Adrenal gland (tissue), 5 donors: ENCODE data around the gene FAT2.

ENCODE experiments used
- POLR2A ChIP-seq, 2 donors: fragments of 450-650 bp; IDR thresholded peaks; one replicate each; pipeline ENCODE4 v1.6.1; 2017; ENCODE audit warnings: antibody characterized with exemption in 2 of 2, mild to moderate bottlenecking in 2 of 2, moderate library complexity in 1 of 2
- TF ChIP-seq, protein P1 (sequence below), 6 experiments: fragments of 450-650 bp in 4 of 6; fragments of 200-600 bp in 2 of 6; sonication (generic) in 1 of 6; IDR thresholded peaks; 1 replicate in 5 of 6; 2 replicates in 1 of 6; pipeline versions ENCODE4 v1.5.1 to v1.8.0; 2016 to 2021; ENCODE audit warnings: antibody characterized with exemption in 6 of 6, mild to moderate bottlenecking in 2 of 6, moderate library complexity in 1 of 6
- donor health status: DM: no; HTN: no; CAD: no.

DNA sequence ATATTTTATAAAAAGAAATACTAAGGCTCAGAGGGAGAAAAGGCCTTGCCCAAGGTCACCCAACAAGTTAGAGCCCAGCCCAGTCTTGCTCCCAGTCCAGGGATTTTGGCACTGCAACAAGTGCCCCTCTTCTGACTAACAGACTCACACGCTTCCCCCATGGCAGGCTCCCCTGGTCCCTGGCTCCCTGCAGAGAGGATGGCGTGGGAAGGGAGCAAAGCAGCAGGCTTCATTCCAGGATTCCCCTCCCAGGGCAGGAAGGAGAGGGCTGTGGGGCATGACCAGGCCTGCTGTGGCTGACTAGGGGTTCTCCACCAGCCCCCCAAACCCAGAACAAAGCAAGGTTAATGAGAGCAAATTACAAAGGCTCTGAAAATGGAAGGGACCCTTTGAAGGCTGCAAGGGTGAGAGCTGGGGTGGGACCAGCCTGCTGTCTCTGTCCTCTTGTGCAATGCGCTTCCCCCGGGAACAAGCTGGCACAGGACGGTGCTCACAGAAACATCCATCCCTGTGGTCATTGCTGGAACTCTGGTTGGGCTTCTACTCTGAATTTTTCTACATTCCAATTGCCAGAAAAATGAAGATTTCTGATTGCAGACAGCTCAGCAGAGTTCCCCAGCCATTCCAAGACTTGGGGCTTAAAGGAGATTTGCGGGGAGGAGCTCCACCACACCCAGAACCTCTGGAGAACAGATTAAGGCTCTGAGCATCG lies 37.1 kb upstream of the FAT2 start:
- TF ChIP-seq, protein P1, sequence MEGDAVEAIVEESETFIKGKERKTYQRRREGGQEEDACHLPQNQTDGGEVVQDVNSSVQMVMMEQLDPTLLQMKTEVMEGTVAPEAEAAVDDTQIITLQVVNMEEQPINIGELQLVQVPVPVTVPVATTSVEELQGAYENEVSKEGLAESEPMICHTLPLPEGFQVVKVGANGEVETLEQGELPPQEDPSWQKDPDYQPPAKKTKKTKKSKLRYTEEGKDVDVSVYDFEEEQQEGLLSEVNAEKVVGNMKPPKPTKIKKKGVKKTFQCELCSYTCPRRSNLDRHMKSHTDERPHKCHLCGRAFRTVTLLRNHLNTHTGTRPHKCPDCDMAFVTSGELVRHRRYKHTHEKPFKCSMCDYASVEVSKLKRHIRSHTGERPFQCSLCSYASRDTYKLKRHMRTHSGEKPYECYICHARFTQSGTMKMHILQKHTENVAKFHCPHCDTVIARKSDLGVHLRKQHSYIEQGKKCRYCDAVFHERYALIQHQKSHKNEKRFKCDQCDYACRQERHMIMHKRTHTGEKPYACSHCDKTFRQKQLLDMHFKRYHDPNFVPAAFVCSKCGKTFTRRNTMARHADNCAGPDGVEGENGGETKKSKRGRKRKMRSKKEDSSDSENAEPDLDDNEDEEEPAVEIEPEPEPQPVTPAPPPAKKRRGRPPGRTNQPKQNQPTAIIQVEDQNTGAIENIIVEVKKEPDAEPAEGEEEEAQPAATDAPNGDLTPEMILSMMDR (IDR thresholded peaks at IDR 0.05) = peak in 1 of 6 experiments; percentile 7
- no peak for TF ChIP-seq POLR2A (IDR thresholded peaks at IDR 0.05)
